SH-SY5Y (cell line): ENCODE data around the gene EIF4G3.

ENCODE experiments used
- GATA2 ChIP-seq: IDR thresholded peaks from 2 replicates; pipeline ENCODE4 v1.6.1; 2011; ENCODE audit warnings: mild to moderate bottlenecking, low read depth, low read length
- GATA3 ChIP-seq: IDR thresholded peaks from 2 replicates; pipeline ENCODE4 v1.6.1; 2011; ENCODE audit warnings: low read depth, mild to moderate bottlenecking, low read length, moderate library complexity

Gene EIF4G3

DNA sequence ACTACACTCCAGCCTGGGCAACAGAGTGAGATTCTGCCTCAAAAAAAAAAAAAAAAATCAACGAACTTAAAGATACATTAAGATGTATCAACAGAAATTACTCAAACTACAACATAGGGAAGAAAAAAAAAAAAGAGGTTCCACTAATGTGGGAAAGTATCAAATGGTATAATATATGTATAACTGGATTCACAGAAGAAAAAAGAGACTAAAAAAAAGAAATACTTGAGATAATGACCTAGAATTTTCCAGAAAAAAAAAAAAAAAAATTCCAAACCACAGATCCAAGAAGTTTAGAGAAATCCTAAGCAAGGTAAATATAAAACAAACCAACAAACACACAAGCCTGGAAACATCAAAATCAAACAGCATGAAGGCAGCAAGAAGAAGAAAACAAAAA, 45.5 kb downstream of the EIF4G3 start:
- TF ChIP-seq GATA3 (no peak), GATA2 (no peak)

DNA sequence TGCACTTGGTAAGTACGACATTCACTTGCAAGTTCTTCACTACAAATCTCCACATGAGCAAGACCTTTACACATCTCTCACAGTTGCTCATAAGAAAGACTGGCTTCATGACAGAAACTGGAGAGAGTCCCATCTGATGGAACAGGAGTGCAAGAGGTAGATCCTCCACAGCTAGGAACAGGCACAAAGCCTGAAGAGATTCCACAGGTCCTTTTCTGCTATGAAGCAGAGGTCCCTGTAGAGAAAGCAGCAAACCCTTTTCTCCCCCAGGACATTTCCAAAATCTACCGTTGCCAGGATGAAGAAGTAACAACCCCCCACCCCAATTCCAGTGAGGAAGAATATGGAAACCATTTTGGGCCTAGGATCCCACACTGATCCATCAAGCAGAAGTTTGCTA, 47.3 kb downstream of the EIF4G3 start:
- TF ChIP-seq GATA3 (no peak), GATA2 (no peak)

DNA sequence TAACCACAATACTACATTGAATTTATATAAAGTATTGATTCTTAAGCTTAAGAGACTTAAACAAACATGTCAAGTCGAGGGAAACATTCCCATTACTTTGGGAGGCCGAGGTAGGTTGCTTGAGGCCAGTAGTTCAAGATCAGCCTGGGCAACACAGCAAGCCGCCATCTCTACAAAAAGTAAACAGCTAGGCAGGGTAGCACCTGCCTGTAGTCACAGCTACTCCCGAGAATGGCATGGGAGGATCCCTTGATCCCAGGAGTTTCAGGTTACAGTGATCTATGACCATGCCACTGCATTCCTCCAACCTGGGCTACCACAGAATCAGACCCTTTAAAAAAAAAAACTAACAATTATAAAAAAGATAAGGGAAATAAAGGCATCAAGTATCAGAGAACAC, 50.4 kb downstream of the EIF4G3 start:
- TF ChIP-seq GATA2: no peak
- TF ChIP-seq GATA3: no peak

DNA sequence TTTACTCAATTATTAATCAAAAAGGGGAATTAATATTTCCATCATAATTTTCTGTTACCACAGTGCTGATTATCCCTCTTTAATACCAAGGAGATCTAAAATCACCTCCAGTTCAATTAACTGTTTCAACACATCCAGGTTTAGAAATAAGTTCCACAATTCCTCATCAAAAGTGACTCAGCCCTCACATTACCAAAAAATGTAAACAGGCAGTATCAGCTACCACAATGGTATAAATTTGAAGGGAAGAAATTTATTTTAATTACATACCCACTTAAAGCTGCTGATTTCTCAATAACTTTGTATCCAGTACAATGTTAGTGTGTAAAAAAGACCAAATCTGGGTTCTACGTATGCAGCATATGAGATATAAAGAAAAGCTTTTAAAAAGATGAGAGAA, 51.9 kb downstream of the EIF4G3 start:
- no peak for TF ChIP-seq GATA3

DNA sequence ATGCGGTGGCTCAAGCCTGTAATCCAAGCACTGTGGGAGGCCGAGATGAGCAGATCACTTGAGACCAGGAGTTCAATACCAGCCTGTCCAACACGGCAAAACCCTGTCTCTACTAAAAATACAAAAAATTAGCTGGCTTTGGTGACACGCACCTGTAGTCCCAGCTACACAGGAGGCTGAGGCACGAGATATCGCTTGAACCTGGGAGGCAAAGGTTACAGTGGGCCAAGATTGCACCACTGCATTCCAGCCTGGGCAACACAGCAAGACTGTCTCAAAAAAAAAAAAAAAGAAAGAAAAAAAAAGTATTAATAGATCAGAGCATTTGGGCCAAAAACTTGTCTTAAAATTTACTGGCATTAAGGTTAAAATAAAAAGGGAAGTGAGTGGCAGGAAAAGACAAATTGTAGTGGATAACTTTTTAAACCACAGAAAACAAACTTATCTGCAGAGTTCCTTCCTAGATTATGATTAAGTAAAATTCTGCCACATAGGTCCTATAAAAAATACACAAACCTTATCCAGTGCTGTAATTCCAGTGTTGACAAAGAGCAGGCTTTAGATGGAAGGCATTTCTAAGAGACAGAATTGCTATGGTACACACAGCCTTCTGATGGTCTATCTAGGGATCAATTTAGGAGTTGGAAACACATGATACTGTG, 53.3 kb downstream of the EIF4G3 start:
- TF ChIP-seq GATA2: no peak
- TF ChIP-seq GATA3: no peak

DNA sequence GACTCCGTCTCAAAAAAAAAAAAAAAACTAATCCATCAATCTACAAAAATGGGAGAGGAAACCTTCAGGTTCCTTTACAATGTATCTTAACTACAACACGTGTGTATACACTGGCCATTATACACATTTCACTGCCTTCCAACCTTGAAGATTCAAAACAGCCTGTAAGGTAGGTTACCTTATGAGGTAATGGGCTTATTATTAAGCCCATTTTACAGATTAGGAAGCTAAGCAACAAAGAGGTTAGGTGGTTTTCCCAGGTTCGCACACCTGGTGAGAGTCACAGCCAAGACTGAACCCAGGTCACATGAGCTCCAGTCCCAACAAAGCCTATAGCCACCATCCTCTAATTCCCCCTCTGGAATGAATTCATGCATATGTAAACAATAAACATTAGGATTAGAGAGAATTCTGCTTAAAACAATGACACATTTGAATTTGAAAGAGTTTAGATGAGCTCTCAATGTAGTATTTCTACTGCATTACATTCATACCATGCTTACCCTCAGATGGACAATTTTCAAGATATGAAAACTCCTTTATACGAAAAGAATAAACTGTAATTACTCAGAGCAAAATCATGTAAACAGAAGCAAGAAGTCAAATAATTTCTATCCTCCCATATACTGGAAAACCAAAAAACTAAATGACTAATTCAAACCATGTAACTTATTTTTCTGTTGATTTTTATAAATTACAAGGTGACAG, 54.8 kb downstream of the EIF4G3 start:
- no peak for TF ChIP-seq GATA3
- no peak for TF ChIP-seq GATA2

DNA sequence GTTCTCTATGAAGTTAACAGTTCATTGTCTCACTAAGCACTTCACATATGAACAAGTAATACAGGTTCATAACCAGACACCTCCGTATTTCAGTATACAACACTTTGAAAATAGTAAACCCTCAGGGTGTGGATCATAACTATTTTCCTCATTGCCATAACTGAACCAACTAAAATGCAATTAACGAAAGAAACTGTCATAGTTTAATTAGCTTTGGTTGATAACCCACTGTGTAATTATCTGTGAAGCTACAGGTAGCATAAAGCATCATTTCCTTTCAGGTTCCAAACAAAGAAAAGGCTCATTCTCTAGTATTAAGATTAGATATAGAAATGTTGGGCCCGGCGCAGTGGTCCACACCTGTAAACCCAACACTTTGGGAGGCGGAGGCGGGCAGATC, 58.5 kb downstream of the EIF4G3 start:
- TF ChIP-seq GATA3 (no peak), GATA2 (no peak)

DNA sequence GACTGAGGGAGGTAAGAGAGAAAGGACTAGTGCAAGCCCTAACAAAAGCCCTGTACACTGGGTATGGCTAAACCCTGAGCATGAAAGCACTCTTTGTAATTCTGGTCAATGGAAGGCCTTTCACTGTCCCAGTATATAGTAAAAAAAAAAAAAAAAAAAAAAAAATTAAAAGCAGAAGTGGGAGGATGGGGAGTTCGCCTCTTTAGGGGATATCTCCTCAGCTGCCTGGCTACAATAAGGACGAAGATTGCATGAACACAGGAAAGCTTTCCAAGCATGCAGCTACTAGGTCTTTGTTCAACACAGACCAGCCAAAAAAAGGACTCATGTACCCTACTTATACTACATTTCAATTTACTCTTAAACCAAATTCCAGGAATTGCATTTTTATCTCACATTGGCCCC, 59.1 kb downstream of the EIF4G3 start:
- TF ChIP-seq GATA2 (no peak), GATA3 (no peak)

DNA sequence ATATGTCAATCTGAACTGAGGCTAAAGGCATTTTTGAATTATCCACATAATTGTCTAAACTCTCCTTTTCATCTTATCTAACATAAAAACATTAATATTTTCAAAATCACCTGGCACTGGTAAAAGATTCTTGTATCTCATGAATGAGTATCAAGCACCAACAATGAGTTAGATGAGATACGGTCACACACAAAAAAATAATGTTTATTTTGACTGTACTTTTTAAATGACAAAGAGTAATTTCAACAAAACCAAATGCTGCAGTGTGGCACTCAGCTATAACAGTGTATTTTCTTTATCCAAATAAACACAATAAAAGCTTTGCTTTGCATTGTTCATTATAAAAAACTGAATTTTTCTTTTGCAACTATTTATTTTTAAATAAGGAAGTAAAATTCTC, 59.5 kb downstream of the EIF4G3 start:
- TF ChIP-seq GATA3: no peak
- no peak for TF ChIP-seq GATA2

DNA sequence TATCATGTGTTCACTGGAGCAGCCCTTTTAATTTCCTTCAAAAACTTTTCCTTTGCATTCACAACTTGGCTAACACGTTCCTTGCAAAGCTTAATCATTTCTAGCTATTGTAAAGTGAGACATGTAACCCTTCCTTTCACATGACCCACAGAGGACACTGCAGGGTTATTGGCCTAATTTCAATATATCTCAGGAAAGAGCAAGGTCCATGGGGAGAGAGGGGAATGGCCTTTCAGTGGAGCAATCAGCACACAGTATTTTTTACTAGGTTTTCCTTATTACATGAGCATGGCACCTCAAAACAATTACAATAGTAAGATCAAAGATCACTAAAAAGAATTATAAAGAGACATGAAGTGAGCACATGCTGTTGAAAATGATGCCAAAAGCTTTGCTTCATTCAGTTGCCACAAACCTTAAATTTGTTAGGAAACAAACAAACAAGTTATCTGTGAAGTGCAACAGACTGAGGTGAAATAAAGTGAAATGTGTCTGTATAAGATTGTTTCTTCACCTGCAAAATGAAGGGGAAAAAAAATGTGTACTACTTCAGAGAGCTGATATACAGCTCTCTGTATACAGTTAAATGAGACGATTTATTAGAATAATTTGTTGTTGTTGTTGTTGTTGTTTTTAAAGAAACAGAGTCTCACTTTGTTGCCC, 61.5 kb downstream of the EIF4G3 start:
- TF ChIP-seq GATA3 (no peak), GATA2 (no peak)

DNA sequence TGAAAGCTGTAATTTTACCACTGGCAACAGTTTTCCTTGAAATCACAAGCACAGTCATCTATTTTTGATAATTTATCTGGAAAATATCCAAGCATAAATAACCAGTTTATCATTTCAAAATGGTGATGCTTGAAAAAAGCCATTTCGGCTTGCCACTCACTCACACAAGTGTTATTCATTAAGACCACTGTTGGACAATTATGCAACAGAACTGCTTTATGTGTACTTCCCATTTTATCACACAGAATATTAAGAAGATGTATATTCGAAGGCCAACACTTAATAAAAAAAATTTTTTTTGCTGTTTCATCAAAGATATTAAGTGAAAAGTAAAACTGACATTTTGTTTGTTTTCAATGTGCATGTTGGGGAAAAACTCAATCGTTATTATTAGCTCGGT, 62.3 kb downstream of the EIF4G3 start:
- TF ChIP-seq GATA3 (no peak), GATA2 (no peak)

DNA sequence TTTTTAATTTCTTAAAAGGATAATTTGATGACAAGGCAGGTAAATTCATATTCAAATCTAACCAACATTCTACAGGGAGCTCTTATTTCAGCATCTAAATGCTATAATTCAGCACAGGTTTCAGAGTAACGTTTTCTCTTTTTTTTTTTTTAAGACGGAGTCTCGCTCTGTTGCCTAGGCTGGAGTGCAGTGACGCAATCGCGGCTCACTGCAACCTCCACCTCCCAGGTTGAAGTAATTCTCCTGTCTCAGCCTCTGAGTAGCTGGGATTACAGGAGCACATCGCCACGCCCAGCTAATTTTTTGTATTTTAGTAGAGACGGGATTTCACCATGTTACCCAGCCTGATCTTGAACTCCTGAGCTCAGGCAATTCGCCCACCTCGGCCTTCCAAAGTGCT, 66.5 kb downstream of the EIF4G3 start:
- TF ChIP-seq GATA3 (no peak), GATA2 (no peak)

DNA sequence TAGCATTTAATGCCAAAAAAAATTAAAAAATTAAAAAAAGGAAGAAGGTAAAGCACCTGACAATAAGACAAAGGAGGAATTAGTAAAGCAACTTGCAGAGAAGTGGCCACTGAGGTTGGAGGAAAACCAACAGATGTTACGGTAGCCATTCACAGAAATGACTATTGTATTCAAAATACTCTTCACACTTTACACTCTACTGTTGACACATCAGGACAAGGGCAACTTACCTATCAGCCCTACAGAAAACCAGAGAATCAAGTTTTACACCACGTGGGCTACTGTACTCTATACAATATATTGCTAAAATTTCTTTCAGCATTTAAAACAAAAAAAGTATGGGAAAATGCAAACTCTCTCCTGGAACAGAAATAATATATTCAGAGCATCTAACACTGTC, 70.0 kb downstream of the EIF4G3 start:
- TF ChIP-seq GATA3 (no peak), GATA2 (no peak)

DNA sequence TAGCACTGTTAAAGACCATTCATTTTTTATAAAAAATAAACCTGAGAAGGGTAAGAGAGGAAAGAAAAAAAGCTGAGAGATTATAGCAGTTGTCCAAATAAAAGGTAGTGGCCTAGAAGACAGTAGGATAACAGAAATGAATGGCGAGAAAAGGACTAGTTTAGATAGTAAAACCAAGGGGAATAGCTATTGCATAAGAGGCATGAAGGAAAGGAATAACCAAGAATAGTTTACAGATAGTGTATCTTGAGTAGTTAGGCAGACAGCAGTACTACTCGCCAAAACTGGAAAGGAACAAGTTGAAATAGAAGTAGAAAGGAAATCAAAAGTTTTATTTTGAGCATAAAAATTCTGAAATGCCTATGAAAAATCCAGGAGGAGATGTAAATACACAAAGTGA, 70.5 kb downstream of the EIF4G3 start:
- TF ChIP-seq GATA3 (no peak), GATA2 (no peak)

DNA sequence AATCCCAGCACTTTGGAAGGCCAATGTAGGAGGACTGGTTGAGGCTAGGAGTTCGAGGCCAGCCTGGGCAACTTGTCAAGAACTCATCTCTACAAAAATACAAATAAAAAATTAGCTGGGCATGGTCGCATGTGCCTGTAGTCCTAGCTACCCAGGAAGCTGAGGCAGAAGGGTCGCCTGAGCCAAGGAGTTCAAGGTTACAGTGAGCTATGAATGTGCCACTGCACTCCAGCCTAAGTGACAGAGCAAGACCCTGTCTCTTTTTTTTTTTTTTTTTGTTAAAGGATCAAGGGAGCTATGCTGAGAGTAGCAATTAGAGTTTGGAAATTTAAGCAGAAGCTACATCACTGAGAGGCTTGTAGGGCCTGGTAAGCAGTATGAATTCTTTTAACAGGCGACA, 70.9 kb downstream of the EIF4G3 start:
- no peak for TF ChIP-seq GATA3
- no peak for TF ChIP-seq GATA2
